Measurements from ENCODE around the gene CSPG4.

DNA sequence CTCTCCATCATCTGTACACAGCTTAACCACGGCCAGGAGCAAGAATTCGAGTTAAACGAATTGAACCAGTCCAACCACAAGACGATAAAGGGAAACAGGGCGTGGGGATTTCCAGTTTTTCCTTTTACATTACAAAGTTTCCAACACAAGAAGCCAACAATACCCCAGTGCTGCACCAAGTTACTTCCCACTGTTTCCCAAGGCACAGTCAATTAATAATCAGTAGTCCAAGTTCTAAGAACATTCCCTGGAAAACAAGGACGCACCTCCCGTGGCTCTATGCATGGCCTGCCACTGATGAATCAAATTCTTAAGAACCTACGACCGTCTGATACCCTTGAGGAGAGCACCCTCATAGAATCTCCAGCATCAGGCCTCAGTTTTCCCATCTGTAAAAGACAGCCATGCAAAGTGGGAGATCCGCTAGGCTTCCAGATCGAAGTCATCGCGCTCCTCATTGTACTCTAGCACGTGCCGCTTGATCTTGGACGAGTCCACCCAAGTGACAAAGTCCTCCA lies 73.4 kb downstream of the CSPG4 start:
- TF ChIP-seq, protein P1, sequence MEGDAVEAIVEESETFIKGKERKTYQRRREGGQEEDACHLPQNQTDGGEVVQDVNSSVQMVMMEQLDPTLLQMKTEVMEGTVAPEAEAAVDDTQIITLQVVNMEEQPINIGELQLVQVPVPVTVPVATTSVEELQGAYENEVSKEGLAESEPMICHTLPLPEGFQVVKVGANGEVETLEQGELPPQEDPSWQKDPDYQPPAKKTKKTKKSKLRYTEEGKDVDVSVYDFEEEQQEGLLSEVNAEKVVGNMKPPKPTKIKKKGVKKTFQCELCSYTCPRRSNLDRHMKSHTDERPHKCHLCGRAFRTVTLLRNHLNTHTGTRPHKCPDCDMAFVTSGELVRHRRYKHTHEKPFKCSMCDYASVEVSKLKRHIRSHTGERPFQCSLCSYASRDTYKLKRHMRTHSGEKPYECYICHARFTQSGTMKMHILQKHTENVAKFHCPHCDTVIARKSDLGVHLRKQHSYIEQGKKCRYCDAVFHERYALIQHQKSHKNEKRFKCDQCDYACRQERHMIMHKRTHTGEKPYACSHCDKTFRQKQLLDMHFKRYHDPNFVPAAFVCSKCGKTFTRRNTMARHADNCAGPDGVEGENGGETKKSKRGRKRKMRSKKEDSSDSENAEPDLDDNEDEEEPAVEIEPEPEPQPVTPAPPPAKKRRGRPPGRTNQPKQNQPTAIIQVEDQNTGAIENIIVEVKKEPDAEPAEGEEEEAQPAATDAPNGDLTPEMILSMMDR (IDR thresholded peaks at IDR 0.05), result no peak
- TF ChIP-seq EZH2 (IDR thresholded peaks at IDR 0.05; ENCODE audit: borderline replicate concordance, insufficient read depth, low read depth, low read length, poor library complexity, severe bottlenecking), result no peak
